Measurements from ENCODE around the gene TMEM8B.
"Not testable (repeated sequence)": the region's sequence is repeated elsewhere in the genome, so short reads cannot be mapped to it uniquely, and the experiment has no call there.

The TMEM8B gene

DNA sequence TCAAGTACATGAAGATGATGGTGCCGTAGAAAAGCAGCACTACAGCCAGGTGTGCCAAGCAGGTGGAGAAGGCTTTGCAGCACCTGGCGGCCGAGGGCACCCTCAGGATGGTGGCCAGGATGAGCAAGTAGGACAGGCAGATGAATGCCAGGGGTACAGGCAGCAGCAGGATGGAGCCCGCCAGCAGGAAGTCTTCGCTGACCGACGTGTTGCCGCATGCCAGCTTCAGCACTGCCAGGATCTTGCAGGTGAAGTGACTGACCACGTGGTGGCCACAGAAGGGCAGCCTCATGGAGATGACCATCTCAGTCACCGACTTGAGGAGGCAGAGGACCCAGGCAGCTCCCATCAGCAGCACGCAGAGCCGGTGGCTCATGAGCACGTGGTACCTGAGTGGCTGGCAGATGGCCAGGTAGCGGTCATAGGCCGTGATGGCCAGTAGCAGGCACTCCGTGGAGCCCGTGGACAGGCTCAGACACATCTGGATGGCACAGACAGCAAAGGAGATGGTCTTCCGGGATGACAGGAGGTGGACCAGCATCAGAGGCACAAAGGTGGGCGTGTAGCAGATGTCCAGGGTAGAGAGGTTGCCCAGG is 40.7 kb downstream of the TMEM8B start:
- DNase-seq: no peak

DNA sequence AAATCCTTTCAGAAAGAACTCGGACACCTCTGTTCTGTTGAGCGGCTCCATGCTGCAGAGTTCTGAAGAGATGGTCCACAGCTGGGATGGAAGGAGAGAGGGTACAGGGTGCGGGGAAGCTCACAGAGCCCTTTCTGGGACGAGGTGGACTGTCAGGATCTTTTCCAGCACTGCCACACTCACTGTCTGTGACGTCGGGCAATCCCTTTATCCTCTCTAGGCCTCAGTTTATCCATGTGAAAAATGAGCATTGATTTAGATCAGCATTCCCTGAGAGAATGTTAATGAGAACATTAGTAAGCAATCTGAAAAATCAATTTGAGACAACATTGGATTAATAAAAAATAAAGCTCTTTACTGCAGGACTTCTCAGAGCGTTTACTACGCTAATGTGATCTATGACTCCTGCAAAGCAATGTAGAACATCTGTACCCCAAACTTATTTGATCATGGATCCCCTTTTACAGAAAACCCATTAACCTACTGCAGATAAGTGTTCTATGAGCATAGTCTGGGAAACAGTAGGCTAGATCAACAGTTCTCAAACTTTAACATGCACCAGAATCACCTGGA is 41.4 kb downstream of the TMEM8B start, which contains the start of gene OR13J1:
TSS of gene OR13J1 (minus strand) at position 51 of the 573 bp plus-strand sequence. CDS start at position 51, 0 bp downstream.
- no peak for DNase-seq

GRCh38 chr9:35871545-35871944 is 42.5 kb downstream of the TMEM8B start:
- no peak for DNase-seq

- no peak for DNase-seq
These were observed 43.5 kb downstream of the TMEM8B start for GRCh38 chr9:35872505-35872904.

- no peak for DNase-seq
These were observed 53.3 kb downstream of the TMEM8B start for GRCh38 chr9:35882263-35882848.

DNA sequence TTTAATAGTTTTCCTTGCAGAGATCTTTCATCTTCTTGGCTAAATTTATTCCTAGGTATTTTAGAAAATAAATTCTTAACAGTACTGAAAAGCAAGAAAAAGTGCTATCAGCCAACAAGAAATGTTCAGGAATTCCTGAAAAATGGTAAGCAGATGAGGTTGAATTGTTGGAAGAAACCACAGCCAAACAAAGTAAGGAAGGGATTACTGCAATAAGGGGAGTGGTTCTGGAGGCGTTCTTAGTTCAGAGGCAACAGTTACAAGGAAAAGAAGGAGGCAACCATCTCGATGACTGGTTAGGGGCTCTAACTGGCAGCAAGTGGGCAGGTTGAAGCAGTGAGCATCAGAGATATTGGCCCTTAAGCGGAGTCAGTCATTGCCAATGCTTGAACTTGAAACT is 54.0 kb downstream of the TMEM8B start:
- DNase-seq: no peak

DNA sequence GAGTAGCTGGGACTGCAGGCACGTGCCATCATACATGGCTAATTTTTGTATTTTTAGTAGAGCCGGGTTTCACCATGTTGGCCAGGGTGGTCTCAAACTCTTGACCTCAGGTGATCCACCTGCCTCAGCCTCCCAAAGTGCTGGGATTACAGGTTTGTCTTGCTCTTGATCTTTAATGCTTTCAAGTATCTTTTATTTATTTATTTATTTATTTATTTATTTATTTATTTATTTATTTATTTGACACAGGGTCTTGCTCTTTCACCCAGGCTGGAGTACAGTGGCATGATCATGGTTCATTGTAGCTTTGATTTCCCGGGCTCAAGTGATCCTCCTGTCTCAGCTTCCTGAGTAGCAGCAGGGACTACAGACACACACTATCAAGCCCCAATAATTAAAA is 55.9 kb downstream of the TMEM8B start:
- not testable (repeated sequence) for DNase-seq

- DNase-seq: no peak
These were observed 62.6 kb downstream of the TMEM8B start for GRCh38 chr9:35891646-35892045.

GRCh38 chr9:35892051-35892450 is 63.0 kb downstream of the TMEM8B start:
- no peak for DNase-seq

DNA sequence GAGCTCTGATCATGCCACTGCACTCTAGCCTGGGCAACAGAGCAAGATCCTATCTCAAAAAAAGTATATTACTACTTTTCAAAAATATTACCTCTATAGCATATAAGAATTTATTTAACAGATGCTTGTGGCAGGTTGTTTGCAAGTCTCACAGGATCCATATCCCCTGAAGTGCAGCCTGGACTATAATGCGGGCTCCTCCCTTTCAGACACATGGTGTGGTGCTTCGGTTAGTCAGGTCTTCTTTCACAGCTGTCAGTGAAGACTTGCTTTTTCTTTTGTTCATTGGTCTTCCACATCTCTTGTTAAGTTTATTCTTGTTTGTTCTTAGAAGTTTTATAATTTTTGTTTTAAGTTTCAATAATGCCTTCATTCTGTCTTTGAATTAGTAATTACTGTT is 67.5 kb downstream of the TMEM8B start:
- DNase-seq: no peak

GRCh38 chr9:35897376-35898099 is 68.5 kb downstream of the TMEM8B start:
- DNase-seq: not testable (repeated sequence)

- no peak for DNase-seq
These were observed 69.3 kb downstream of the TMEM8B start for GRCh38 chr9:35898337-35898736.

GRCh38 chr9:35899021-35899420 is 70.0 kb downstream of the TMEM8B start:
- no peak for DNase-seq

DNA sequence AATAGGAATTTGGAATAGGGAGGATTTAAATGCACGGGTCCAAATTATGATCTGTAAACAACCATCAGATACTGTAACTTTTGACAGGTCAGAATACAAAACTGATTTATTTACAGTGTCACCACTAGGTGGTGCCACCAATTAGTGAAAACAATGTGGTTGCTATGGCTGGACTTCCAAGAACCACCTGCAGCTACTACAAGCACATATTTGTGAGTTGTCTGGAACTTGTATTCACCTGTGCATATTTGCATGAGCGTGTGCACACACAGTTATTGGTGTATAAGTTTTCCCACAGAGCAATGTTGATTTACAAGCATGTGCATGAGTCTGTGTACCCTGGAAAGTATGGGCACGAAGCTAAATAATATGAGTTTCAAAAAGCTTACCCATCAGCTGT is 74.0 kb downstream of the TMEM8B start:
- no peak for DNase-seq

DNA sequence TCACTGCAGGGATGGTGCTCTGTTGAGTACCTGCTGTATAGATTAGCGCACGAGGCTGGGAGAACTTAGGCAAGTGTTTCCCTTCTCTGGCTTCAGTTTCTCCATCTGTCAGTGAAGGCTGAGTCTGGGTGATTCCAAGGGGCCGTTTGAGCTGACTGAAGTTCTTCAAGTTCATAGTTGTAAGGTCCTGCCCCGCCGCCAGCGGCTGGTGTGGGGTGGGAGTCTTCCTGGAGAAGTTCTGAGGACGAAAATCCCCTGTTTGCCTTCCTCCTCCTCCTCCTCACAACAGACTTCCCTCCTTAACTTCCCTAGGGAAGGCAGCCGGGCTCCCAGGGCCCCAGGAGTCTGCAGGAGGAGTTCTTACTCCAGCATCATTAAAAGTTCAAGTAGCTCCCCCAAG is 75.3 kb downstream of the TMEM8B start:
- no peak for DNase-seq

DNA sequence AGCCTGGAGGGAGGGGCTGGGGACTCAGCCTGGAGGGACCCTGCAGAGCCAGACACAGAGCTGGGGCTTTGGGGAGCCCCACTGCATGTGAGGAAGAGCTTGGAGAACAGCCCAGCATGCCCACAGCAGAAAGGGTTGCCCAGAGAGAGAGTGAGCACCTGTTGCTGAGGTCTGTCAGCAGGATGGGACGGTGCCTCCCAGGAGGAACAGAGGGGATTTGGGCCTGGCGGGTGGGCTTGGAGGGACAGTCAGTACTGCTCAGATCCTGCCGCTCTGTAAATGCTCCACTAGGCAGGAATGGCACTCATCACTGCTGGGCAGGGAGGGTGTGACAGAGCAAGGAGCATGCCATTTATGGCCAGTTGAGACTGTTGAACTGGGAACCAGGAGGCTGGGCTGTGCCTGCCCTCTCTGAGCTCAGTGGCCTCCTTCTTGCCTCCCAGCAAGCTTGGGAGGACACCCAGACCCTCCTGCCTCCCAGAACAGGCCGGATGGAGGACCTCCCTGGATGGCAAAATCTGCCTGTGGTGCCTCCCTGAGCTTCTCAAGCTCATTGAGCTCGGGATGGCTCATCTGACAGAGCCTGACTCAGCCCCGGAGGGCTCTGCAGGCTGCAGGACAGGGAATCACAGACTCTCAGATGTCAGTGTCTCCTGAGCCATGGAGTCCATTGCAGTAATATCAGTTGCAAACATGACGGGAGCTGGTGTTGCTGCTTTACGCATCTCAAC is 76.2 kb downstream of the TMEM8B start:
- no peak for DNase-seq

- no peak for DNase-seq
These were observed 77.1 kb downstream of the TMEM8B start, which contains the start of gene HRCT1 for GRCh38 chr9:35905912-35906679. TSS of gene HRCT1 (plus strand) at chr9:35906202. CDS start at chr9:35906288, 86 bp downstream.

GRCh38 chr9:35906923-35907699 is 78.1 kb downstream of the TMEM8B start:
- DNase-seq: no peak

- no peak for DNase-seq
These were observed 78.9 kb downstream of the TMEM8B start for GRCh38 chr9:35907711-35908503.

DNA sequence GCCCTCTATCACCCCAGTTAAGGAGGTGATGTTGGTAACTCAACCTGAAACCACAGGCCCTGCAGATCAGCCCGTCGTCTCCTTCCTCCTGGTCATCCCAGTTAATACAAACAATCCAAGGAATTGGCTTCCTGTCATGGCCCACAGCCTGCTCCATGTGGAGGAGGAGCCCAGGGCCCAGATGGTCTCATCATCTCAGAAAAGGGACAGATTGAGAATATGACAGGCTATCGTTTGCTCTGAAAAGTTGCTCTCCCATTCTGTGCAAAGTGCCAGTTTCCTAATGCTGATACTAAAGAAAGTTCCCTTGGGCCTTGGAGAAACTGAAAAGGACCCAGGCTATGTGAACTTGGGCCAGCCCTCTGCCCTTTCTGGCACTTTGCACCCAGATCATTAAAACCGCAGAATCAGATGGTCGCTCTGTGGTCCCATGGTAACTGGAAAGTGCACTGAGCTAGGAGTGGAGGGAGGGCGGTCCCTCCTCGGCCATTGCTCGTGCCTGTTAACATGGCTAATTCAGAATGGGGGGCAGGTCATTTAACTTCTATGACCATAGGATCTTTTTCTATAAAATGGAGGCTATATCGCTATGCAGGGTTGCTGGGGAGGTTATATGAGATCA is 79.6 kb downstream of the TMEM8B start:
- no peak for DNase-seq

All from SIG-M5 (cell line).